CD4-positive, alpha-beta T cell (primary cell): ENCODE results near the gene MXD1. TPM values are rescaled to one million over a fixed set of nuclear protein-coding genes. Genes with fewer than 3 reads are reported as not detected.

Experiments
- ATAC-seq: fragments of 200-7000 bp; cut with Tn5 transposase; one replicate; pipeline ENCODE4 v1.10.0; 2022; ENCODE audit warnings: mild to moderate bottlenecking; ENCODE audit not compliant: poor library complexity
- CTCF ChIA-PET: fragments of 350-600 bp; sonication (Branson Sonifier 250); formaldehyde crosslinking; loops from one replicate; lab custom pipeline; 2021; ENCODE audit warnings: antibody characterized with exemption, inconsistent platforms; lab: Charles Lee
- POLR2A ChIA-PET: fragments of 350-600 bp; sonication (Branson Sonifier 250); formaldehyde crosslinking; loops from one replicate; lab custom pipeline; 2021; ENCODE audit warnings: antibody characterized with exemption, inconsistent platforms; lab: Charles Lee
- DNase-seq, 14 experiments: peaks; one replicate each; pipeline ENCODE4 v3.0.0-alpha.2; 2013 to 2020; ENCODE audit warnings: mixed read lengths in 2 of 14
- H3K27ac ChIP-seq, 2 donors: one replicate each; pipeline versions ENCODE4 v1.5.1 to v1.7.0; 2013; ENCODE audit warnings: low read length in 2 of 2, low read depth in 1 of 2, mild to moderate bottlenecking in 1 of 2
- H3K27me3 ChIP-seq, 2 experiments: 1 replicate in 1 of 2; 2 replicates in 1 of 2; pipeline versions ENCODE4 v1.6.1 to v1.7.0; 2013; ENCODE audit warnings: low read length in 2 of 2, control low read depth in 1 of 2, mild to moderate bottlenecking in 1 of 2, moderate library complexity in 1 of 2; ENCODE audit not compliant: insufficient read depth in 2 of 2, control insufficient read depth in 1 of 2
- H3K36me3 ChIP-seq: one replicate; pipeline ENCODE4 v1.6.1; 2013; ENCODE audit warnings: low read length, control low read depth; ENCODE audit not compliant: insufficient read depth
- H3K4me1 ChIP-seq: one replicate; pipeline ENCODE4 v1.6.1; 2013; ENCODE audit warnings: low read length, control low read depth; ENCODE audit not compliant: insufficient read depth
- H3K4me3 ChIP-seq: one replicate; pipeline ENCODE4 v1.5.1; 2013; ENCODE audit warnings: mild to moderate bottlenecking, low read length, moderate library complexity
- H3K9me3 ChIP-seq, 2 experiments: 1 replicate in 1 of 2; 2 replicates in 1 of 2; pipeline versions ENCODE4 v1.6.1 to v1.7.0; 2013; ENCODE audit warnings: low read length in 2 of 2, mild to moderate bottlenecking in 2 of 2, control low read depth in 1 of 2, moderate library complexity in 1 of 2; ENCODE audit not compliant: control insufficient read depth in 1 of 2, insufficient read depth in 1 of 2
- H3K27ac Mint-ChIP-seq: one replicate; pipeline ENCODE4 v1.8.0; 2020; ENCODE audit warnings: mixed read lengths
- H3K27me3 Mint-ChIP-seq: one replicate; pipeline ENCODE4 v1.8.0; 2021; ENCODE audit warnings: mixed read lengths
- H3K36me3 Mint-ChIP-seq: one replicate; pipeline ENCODE4 v1.8.0; 2021; ENCODE audit warnings: low read depth, mixed read lengths
- H3K4me1 Mint-ChIP-seq: one replicate; pipeline ENCODE4 v1.8.0; 2021; ENCODE audit warnings: low read depth, mixed read lengths
- H3K4me3 Mint-ChIP-seq: one replicate; pipeline ENCODE4 v1.8.0; 2020; ENCODE audit warnings: mild to moderate bottlenecking, mixed read lengths
- H3K9me3 Mint-ChIP-seq: one replicate; pipeline ENCODE4 v1.8.0; 2020; ENCODE audit warnings: mixed read lengths
- CTCF ChIP-seq: fragments of 200-600 bp; IDR thresholded peaks from one replicate; pipeline ENCODE4 v1.8.0; 2022; ENCODE audit warnings: antibody characterized with exemption, mild to moderate bottlenecking
- intact Hi-C, 2 experiments: fragments of 100-400 bp; cut with DNase I in 1 of 2; cut with micrococcal nuclease in 1 of 2; formaldehyde crosslinking; loops; one replicate each; pipeline versions ENCODE4 v1.15.1 to v1.9.0; 2023 to 2025; cut with DNase I, micrococcal nuclease
- total RNA-seq, 174 experiments: library from RNA in 2 of 174; stranded (reverse) in 2 of 174; gene quantifications; one replicate each; pipeline ENCODE4 v1.2.3 and lab custom pipeline; 2021 to 2026

Gene MXD1
- total RNA-seq, 2 experiments from 2014 or later, result 43.5 to 45.3 TPM

- Histone ChIP-seq H3K36me3 (no peaks in the 10 kb centered on the region), H3K27ac (no peak overlapping the region), H3K9me3 (no peaks in the 10 kb centered on the region), H3K4me1 (no peaks in the 10 kb centered on the region), H3K4me3 (no peak overlapping the region), H3K27me3 (no peaks in the 10 kb centered on the region)
- Mint-ChIP-seq H3K4me3 (no peak overlapping the region), H3K36me3 (no peaks in the 10 kb centered on the region), H3K9me3 (no peaks in the 10 kb centered on the region), H3K27me3 (no peaks in the 10 kb centered on the region), H3K4me1 (no peaks in the 10 kb centered on the region), H3K27ac (no peak overlapping the region)
- ATAC-seq, result no peak
- intact Hi-C loops, result no loop called here
- DNase-seq, result no peak
- ChIA-PET CTCF (no interaction called here), POLR2A (no interaction called here)
- no peak for TF ChIP-seq CTCF
Measured at GRCh38 chr2:69969991-69970390, 55.1 kb downstream of the MXD1 start.

DNA sequence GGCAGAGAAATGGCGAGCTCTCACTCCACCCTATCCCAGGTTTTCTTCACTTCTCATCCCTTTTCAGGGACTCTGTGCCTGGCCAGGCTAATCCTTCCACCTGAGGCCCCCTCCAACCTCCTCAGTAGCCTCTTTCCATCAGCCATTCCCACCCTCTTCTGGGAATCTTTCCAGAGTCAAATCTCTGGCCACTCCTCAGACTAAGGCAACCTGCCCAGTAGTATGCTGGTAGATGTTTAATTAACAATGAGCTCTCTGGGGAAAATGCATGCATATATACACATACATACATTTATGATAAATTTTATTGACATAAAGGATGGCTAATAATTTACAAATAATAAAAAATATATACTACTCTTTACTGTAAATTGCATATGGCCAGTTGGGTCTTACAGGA lies 57.9 kb downstream of the MXD1 start:
- Histone ChIP-seq H3K9me3 (no peaks in the 10 kb centered on the region), H3K27ac (no peak overlapping the region), H3K27me3 (no peaks in the 10 kb centered on the region), H3K36me3 (no peaks in the 10 kb centered on the region), H3K4me1 (peaks cover 13% of the 10 kb centered on the region), H3K4me3 (no peak overlapping the region)
- ChIA-PET CTCF (interaction anchor here (0.5 kb wide), 1 partner anchor 172 kb away, joined by 3 read pairs; no protein-coding TSS in a partner anchor), POLR2A (interaction anchor here (0.6 kb wide), 1 partner anchor 9 kb away, joined by 3 read pairs; no protein-coding TSS in a partner anchor)
- no peak for ATAC-seq
- Mint-ChIP-seq H3K36me3 (no peaks in the 10 kb centered on the region), H3K4me1 (peaks cover 16% of the 10 kb centered on the region), H3K9me3 (no peaks in the 10 kb centered on the region), H3K27ac (no peak overlapping the region), H3K27me3 (no peaks in the 10 kb centered on the region), H3K4me3 (no peak overlapping the region)
- intact Hi-C loops, result no loop called here
- no peak for DNase-seq
- TF ChIP-seq CTCF, result no peak

DNA sequence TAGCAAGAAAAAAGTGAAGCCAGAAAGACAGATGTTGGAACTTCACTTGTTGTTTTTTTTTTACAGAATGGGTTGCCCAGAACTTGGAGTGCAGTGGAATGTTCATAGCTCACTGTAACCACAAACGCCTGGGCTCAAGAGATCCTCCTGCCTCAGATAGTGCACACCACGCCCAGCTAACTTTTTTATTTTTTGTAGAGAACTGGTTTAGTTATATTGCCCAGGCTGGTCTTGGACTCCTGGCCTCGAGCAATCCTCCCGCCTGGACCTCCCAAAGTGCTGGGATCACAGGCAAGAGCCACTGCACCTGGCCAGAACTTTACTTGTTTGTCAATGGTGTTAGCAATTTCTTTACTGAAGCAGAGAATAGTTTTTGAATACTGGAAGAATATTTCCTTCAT lies 58.4 kb downstream of the MXD1 start:
- Mint-ChIP-seq H3K9me3 (no peaks in the 10 kb centered on the region), H3K27ac (no peak overlapping the region), H3K4me3 (no peak overlapping the region), H3K36me3 (no peaks in the 10 kb centered on the region), H3K27me3 (no peaks in the 10 kb centered on the region), H3K4me1 (peaks cover 16% of the 10 kb centered on the region)
- ATAC-seq (no peak), DNase-seq (no peak)
- ChIA-PET POLR2A (no interaction called here), CTCF (no interaction called here)
- no peak for TF ChIP-seq CTCF
- intact Hi-C loops, result no loop called here
- no peak overlapping the region for H3K27ac ChIP-seq
- no peaks in the 10 kb centered on the region for H3K9me3 ChIP-seq
- H3K4me1 ChIP-seq, result peaks cover 13% of the 10 kb centered on the region
- H3K27me3 ChIP-seq, result no peaks in the 10 kb centered on the region
- no peaks in the 10 kb centered on the region for H3K36me3 ChIP-seq
- no peak overlapping the region for H3K4me3 ChIP-seq
